Activated CD8-positive, alpha-beta T cell treated with anti-CD3 and anti-CD28 coated beads for 36 hours (primary cell): ENCODE data around the gene PPP1R9B. TPM values are rescaled to one million over a fixed set of nuclear protein-coding genes. Genes with fewer than 3 reads are reported as not detected.

Experiments
- ATAC-seq: fragments of 200-7000 bp; cut with Tn5 transposase; one replicate; pipeline ENCODE4 v1.10.0; 2021; ENCODE audit warnings: mild to moderate bottlenecking, moderate library complexity
- CTCF ChIA-PET: fragments of 350-600 bp; sonication (Branson Sonifier 250); formaldehyde crosslinking; loops from one replicate; lab custom pipeline; 2021; ENCODE audit warnings: antibody characterized with exemption; lab: Charles Lee
- POLR2A ChIA-PET: fragments of 350-600 bp; sonication (Branson Sonifier 250); formaldehyde crosslinking; loops from one replicate; lab custom pipeline; 2021; ENCODE audit warnings: antibody characterized with exemption; lab: Charles Lee
- DNase-seq: peaks from one replicate; pipeline ENCODE4 v3.0.0-alpha.2; 2020
- H3K27ac Mint-ChIP-seq: one replicate; pipeline ENCODE4 v1.8.0; 2021; ENCODE audit warnings: mild to moderate bottlenecking, mixed read lengths
- H3K27me3 Mint-ChIP-seq: one replicate; pipeline ENCODE4 v1.8.0; 2021; ENCODE audit warnings: mixed read lengths
- H3K36me3 Mint-ChIP-seq: one replicate; pipeline ENCODE4 v1.8.0; 2021; ENCODE audit warnings: low read depth, mixed read lengths
- H3K4me1 Mint-ChIP-seq: one replicate; pipeline ENCODE4 v1.8.0; 2021; ENCODE audit warnings: low read depth, mixed read lengths
- H3K4me3 Mint-ChIP-seq: one replicate; pipeline ENCODE4 v1.8.0; 2021; ENCODE audit warnings: mild to moderate bottlenecking, moderate library complexity, mixed read lengths
- H3K9me3 Mint-ChIP-seq: one replicate; pipeline ENCODE4 v1.8.0; 2021; ENCODE audit warnings: mixed read lengths
- CTCF ChIP-seq: fragments of 200-600 bp; IDR thresholded peaks from one replicate; pipeline ENCODE4 v1.8.0; 2022; ENCODE audit warnings: antibody characterized with exemption, mild to moderate bottlenecking
- intact Hi-C: fragments of 100-400 bp; cut with micrococcal nuclease; formaldehyde crosslinking; loops from one replicate; pipeline ENCODE4 v1.10.0; 2022
- total RNA-seq, 2 experiments: library from RNA; stranded (reverse); gene quantifications; one replicate each; pipeline ENCODE4 v1.2.3, GENCODE V29; 2021

Gene PPP1R9B
- total RNA-seq, 2 experiments from 2014 or later: 52.4 to 56.4 TPM

- CTCF ChIA-PET: interaction anchor here (0.8 to 1.8 kb wide), 6 partner anchors 15 to 51 kb away, joined by 3 to 7 read pairs (median 4); partner anchors contain the start of gene PPP1R9B
- intact Hi-C loops: loop anchor here (10.0 kb wide), 1 partner anchor 52 kb away; no protein-coding TSS in a partner anchor
- TF ChIP-seq CTCF: no peak
Measured at GRCh38 chr17:50166518-50167181, 16.2 kb upstream of the PPP1R9B start.

GRCh38 chr17:50165867-50166517 is 15.5 kb upstream of the PPP1R9B start, which contains the start of gene SGCA:
TSS of gene SGCA (plus strand) at chr17:50166005. CDS start at chr17:50166041, 36 bp downstream.
- H3K27ac Mint-ChIP-seq: no peak within 1 kb of the TSS
- ChIA-PET CTCF (interaction anchor here (0.8 to 1.7 kb wide), 8 partner anchors 12 to 72 kb away, joined by 3 to 9 read pairs (median 4); partner anchors contain the start of gene PPP1R9B), POLR2A (interaction anchor here (0.7 to 2.0 kb wide), 2 partner anchors 14 to 33 kb away, joined by 4 to 6 read pairs; no protein-coding TSS in a partner anchor)
- no peaks in the 10 kb centered on the region for H3K9me3 Mint-ChIP-seq
- DNase-seq: no peak
- no peak for TF ChIP-seq CTCF
- no peak within 1 kb of the TSS for H3K4me3 Mint-ChIP-seq
- H3K27me3 Mint-ChIP-seq: peaks cover 3% of the 10 kb centered on the region
- ATAC-seq: no peak
- intact Hi-C loops: loop anchor here (10.0 kb wide), 1 partner anchor 51 kb away; no protein-coding TSS in a partner anchor
- peaks cover 39% of the 10 kb centered on the region for H3K4me1 Mint-ChIP-seq
- H3K36me3 Mint-ChIP-seq: no peaks in the 10 kb centered on the region

More at GRCh38 chr17:50166518-50167181, 16.2 kb upstream of the PPP1R9B start:
- ATAC-seq (no peak), DNase-seq (no peak)
- H3K27ac Mint-ChIP-seq: no peak overlapping the region
- peaks cover 35% of the 10 kb centered on the region for H3K4me1 Mint-ChIP-seq
- POLR2A ChIA-PET: interaction anchor here (0.7 to 2.0 kb wide), 2 partner anchors 14 to 33 kb away, joined by 4 to 6 read pairs; no protein-coding TSS in a partner anchor
- H3K27me3 Mint-ChIP-seq: peaks cover 3% of the 10 kb centered on the region
- no peak overlapping the region for H3K4me3 Mint-ChIP-seq
- H3K36me3 Mint-ChIP-seq: no peaks in the 10 kb centered on the region
- no peaks in the 10 kb centered on the region for H3K9me3 Mint-ChIP-seq

GRCh38 chr17:50165466-50165865 is 15.0 kb upstream of the PPP1R9B start:
- peaks cover 3% of the 10 kb centered on the region for H3K27me3 Mint-ChIP-seq
- H3K4me1 Mint-ChIP-seq: peaks cover 43% of the 10 kb centered on the region
- H3K27ac Mint-ChIP-seq: no peak overlapping the region
- DNase-seq (no peak), ATAC-seq (no peak)
- CTCF ChIA-PET: interaction anchor here (0.8 to 1.7 kb wide), 8 partner anchors 13 to 71 kb away, joined by 3 to 9 read pairs (median 4); partner anchors contain the start of gene PPP1R9B
- no peaks in the 10 kb centered on the region for H3K9me3 Mint-ChIP-seq
- H3K4me3 Mint-ChIP-seq: no peak overlapping the region
- intact Hi-C loops: loop anchor here (10.0 kb wide), 1 partner anchor 51 kb away; no protein-coding TSS in a partner anchor
- no peak for TF ChIP-seq CTCF
- POLR2A ChIA-PET: interaction anchor here (0.6 to 2.0 kb wide), 2 partner anchors 13 to 107 kb away, joined by 3 to 6 read pairs; no protein-coding TSS in a partner anchor
- H3K36me3 Mint-ChIP-seq: no peaks in the 10 kb centered on the region

- Mint-ChIP-seq H3K4me1 (peaks cover 43% of the 10 kb centered on the region), H3K27ac (no peak overlapping the region), H3K4me3 (no peak overlapping the region), H3K9me3 (no peaks in the 10 kb centered on the region), H3K36me3 (no peaks in the 10 kb centered on the region), H3K27me3 (peaks cover 3% of the 10 kb centered on the region)
- DNase-seq (no peak), ATAC-seq (no peak)
- intact Hi-C loops: loop anchor here (10.0 kb wide), 1 partner anchor 50 kb away; no protein-coding TSS in a partner anchor
- TF ChIP-seq CTCF: no peak
- POLR2A ChIA-PET: interaction anchor here (0.6 to 2.0 kb wide), 2 partner anchors 13 to 107 kb away, joined by 3 to 6 read pairs; no protein-coding TSS in a partner anchor
- CTCF ChIA-PET: interaction anchor here (1.0 to 1.7 kb wide), 7 partner anchors 13 to 71 kb away, joined by 3 to 9 read pairs (median 4); no protein-coding TSS in a partner anchor
Measured at GRCh38 chr17:50165066-50165465, 14.6 kb upstream of the PPP1R9B start.
